ENCODE results near the gene ITSN2. TPM values are rescaled to one million over a fixed set of nuclear protein-coding genes. Genes with fewer than 3 reads are reported as not detected.

Gene ITSN2
- total and polyA plus RNA-seq, 4 donors: 10.1 to 32.4 (median 21.6) TPM

GRCh38 chr2:24207359-24207758 is 153.0 kb downstream of the ITSN2 start:
- no peaks in the 10 kb centered on the region for H3K4me1 ChIP-seq (ENCODE audit: control insufficient read depth in 4 of 4, insufficient read depth in 4 of 4, low read length in 3 of 4)
- peaks cover 26 to 81% (median 51%) of the 10 kb centered on the region in 4 donors for H3K36me3 ChIP-seq (ENCODE audit: control insufficient read depth in 4 of 4, insufficient read depth in 3 of 4, low read depth in 1 of 4, low read length in 3 of 4)
- WGBS: 96% methylated on average over 11 of the region's 11 CpGs
- TF ChIP-seq FOXA1 (IDR thresholded peaks at IDR 0.05) (no peak), TAF1 (conservative IDR thresholded peaks at IDR 0.05) (no peak), EGR1 (IDR thresholded peaks at IDR 0.05; ENCODE audit: low read depth in 2 of 2) (no peak), ZBTB33 (IDR thresholded peaks at IDR 0.05) (no peak), CTCF (IDR thresholded peaks at IDR 0.05; ENCODE audit: low read depth, low read length, missing input control) (no peak), GABPA (IDR thresholded peaks at IDR 0.05 in 1 of 2, conservative IDR thresholded peaks at IDR 0.05 in 1 of 2) (no peak), RXRA (IDR thresholded peaks at IDR 0.05) (no peak), REST (IDR thresholded peaks at IDR 0.05) (no peak), SP1 (IDR thresholded peaks at IDR 0.05) (no peak), FOXA2 (IDR thresholded peaks at IDR 0.05) (no peak), YY1 (IDR thresholded peaks at IDR 0.05) (no peak), JUND (IDR thresholded peaks at IDR 0.05) (no peak), NR2F2 (IDR thresholded peaks at IDR 0.05) (no peak), MAX (IDR thresholded peaks at IDR 0.05) (no peak), RAD21 (IDR thresholded peaks at IDR 0.05) (no peak), ATF3 (IDR thresholded peaks at IDR 0.05) (no peak), HNF4G (IDR thresholded peaks at IDR 0.05) (no peak)
- H3K27ac ChIP-seq (ENCODE audit: low read depth in 1 of 2, low read length in 2 of 2): no peak overlapping the region
- H3K27me3 ChIP-seq (ENCODE audit: control insufficient read depth in 4 of 4, insufficient read depth in 4 of 4, low read length in 3 of 4): no peaks in the 10 kb centered on the region
- no peak overlapping the region for H3K9ac ChIP-seq (ENCODE audit: low read depth in 1 of 2, low read length in 2 of 2)
- no peak overlapping the region for H3K4me3 ChIP-seq (ENCODE audit: low read depth in 1 of 3, low read length in 3 of 3)
- DNase-seq (ENCODE audit: low spot score): no peak
- no peaks in the 10 kb centered on the region for H3K9me3 ChIP-seq (ENCODE audit: control insufficient read depth in 4 of 4, low read length in 3 of 4)

GRCh38 chr2:24206714-24207113 is 153.6 kb downstream of the ITSN2 start:
- 86% methylated on average over 8 of the region's 8 CpGs for WGBS
- no peak overlapping the region for H3K4me3 ChIP-seq (ENCODE audit: low read depth in 1 of 3, low read length in 3 of 3)
- H3K9ac ChIP-seq (ENCODE audit: low read depth in 1 of 2, low read length in 2 of 2): no peak overlapping the region
- H3K27ac ChIP-seq (ENCODE audit: low read depth in 1 of 2, low read length in 2 of 2): no peak overlapping the region
- H3K4me1 ChIP-seq (ENCODE audit: control insufficient read depth in 4 of 4, insufficient read depth in 4 of 4, low read length in 3 of 4): no peaks in the 10 kb centered on the region
- no peaks in the 10 kb centered on the region for H3K9me3 ChIP-seq (ENCODE audit: control insufficient read depth in 4 of 4, low read length in 3 of 4)
- no peaks in the 10 kb centered on the region for H3K27me3 ChIP-seq (ENCODE audit: control insufficient read depth in 4 of 4, insufficient read depth in 4 of 4, low read length in 3 of 4)
- DNase-seq (ENCODE audit: low spot score): no peak
- peaks cover 26 to 75% (median 47%) of the 10 kb centered on the region in 4 donors for H3K36me3 ChIP-seq (ENCODE audit: control insufficient read depth in 4 of 4, insufficient read depth in 3 of 4, low read depth in 1 of 4, low read length in 3 of 4)
- no peak for TF ChIP-seq FOXA2 (IDR thresholded peaks at IDR 0.05)
- TF ChIP-seq ZBTB33 (IDR thresholded peaks at IDR 0.05): no peak
- TF ChIP-seq CTCF (IDR thresholded peaks at IDR 0.05; ENCODE audit: low read depth, low read length, missing input control): no peak
- TF ChIP-seq HNF4G (IDR thresholded peaks at IDR 0.05): no peak
- no peak for TF ChIP-seq RAD21 (IDR thresholded peaks at IDR 0.05)
- TF ChIP-seq FOXA1 (IDR thresholded peaks at IDR 0.05): no peak
- TF ChIP-seq SP1 (IDR thresholded peaks at IDR 0.05): no peak
- TF ChIP-seq YY1 (IDR thresholded peaks at IDR 0.05): no peak
- TF ChIP-seq GABPA (IDR thresholded peaks at IDR 0.05 in 1 of 2, conservative IDR thresholded peaks at IDR 0.05 in 1 of 2): no peak
- TF ChIP-seq EGR1 (IDR thresholded peaks at IDR 0.05; ENCODE audit: low read depth in 2 of 2): no peak
- TF ChIP-seq HNF4A (conservative IDR thresholded peaks at IDR 0.05): no peak
- TF ChIP-seq JUND (IDR thresholded peaks at IDR 0.05): no peak
- no peak for TF ChIP-seq NR2F2 (IDR thresholded peaks at IDR 0.05)
- no peak for TF ChIP-seq ATF3 (IDR thresholded peaks at IDR 0.05)
